Measurements from ENCODE around the gene PPP2R5B. TPM values are rescaled to one million over a fixed set of nuclear protein-coding genes. Genes with fewer than 3 reads are reported as not detected.

Gene PPP2R5B
- total RNA-seq, 4 donors from 2014 or later: 7.8 to 20.3 (median 12.4) TPM

GRCh38 chr11:64884019-64884418 is 40.5 kb upstream of the PPP2R5B start:
- ATAC-seq (ENCODE audit: low FRiP score) (no peak), DNase-seq (ENCODE audit: low spot score) (no peak)
- no peak for TF ChIP-seq CTCF (IDR thresholded peaks at IDR 0.05)

GRCh38 chr11:64885367-64886286 is 38.9 kb upstream of the PPP2R5B start:
- no peak for DNase-seq (ENCODE audit: low spot score)
- ATAC-seq (ENCODE audit: low FRiP score): peak; percentile 60
- TF ChIP-seq CTCF (IDR thresholded peaks at IDR 0.05): no peak

GRCh38 chr11:64887234-64887756 is 37.2 kb upstream of the PPP2R5B start:
- DNase-seq (ENCODE audit: low spot score) (no peak), ATAC-seq (ENCODE audit: low FRiP score) (no peak)

GRCh38 chr11:64887757-64888405 is 36.6 kb upstream of the PPP2R5B start:
- DNase-seq (ENCODE audit: low spot score): no peak
- TF ChIP-seq CTCF (IDR thresholded peaks at IDR 0.05): peak in 2 of 3 donors; percentile 68 to 94
- ATAC-seq (ENCODE audit: low FRiP score): peak; percentile 37

More at GRCh38 chr11:64887234-64887756, 37.2 kb upstream of the PPP2R5B start:
- no peak for TF ChIP-seq CTCF (IDR thresholded peaks at IDR 0.05)

- ATAC-seq (ENCODE audit: low FRiP score) (no peak), DNase-seq (ENCODE audit: low spot score) (no peak)
- no peak for TF ChIP-seq CTCF (IDR thresholded peaks at IDR 0.05)
Measured at GRCh38 chr11:64888406-64888728, 36.1 kb upstream of the PPP2R5B start.

GRCh38 chr11:64888729-64889511 is 35.6 kb upstream of the PPP2R5B start:
- peak; percentile 17 for ATAC-seq (ENCODE audit: low FRiP score)
- TF ChIP-seq CTCF (IDR thresholded peaks at IDR 0.05): no peak
- no peak for DNase-seq (ENCODE audit: low spot score)
